Activated CD8-positive, alpha-beta T cell treated with anti-CD3 and anti-CD28 coated beads, Interleukin-2, amount 10 ng/mL, durations not matched to agents 7 days and 5 days (primary cell): ENCODE data around the gene AP4S1. TPM values are rescaled to one million over a fixed set of nuclear protein-coding genes. Genes with fewer than 3 reads are reported as not detected.

Experiments used
- ATAC-seq: fragments of 150-1000 bp; cut with Tn5 transposase; one replicate; pipeline ENCODE4 v1.10.0; 2021; ENCODE audit warnings: moderate library complexity
- CTCF ChIA-PET: fragments of 350-600 bp; sonication (Branson Sonifier 250); formaldehyde crosslinking; loops from one replicate; lab custom pipeline; 2021; ENCODE audit warnings: antibody characterized with exemption; lab: Charles Lee
- POLR2A ChIA-PET: fragments of 350-600 bp; sonication (Branson Sonifier 250); formaldehyde crosslinking; loops from one replicate; lab custom pipeline; 2021; ENCODE audit warnings: antibody characterized with exemption; lab: Charles Lee
- DNase-seq: peaks from one replicate; pipeline ENCODE4 v3.0.0-alpha.2; 2020
- H3K27ac Mint-ChIP-seq: one replicate; pipeline ENCODE4 v1.8.0; 2021; ENCODE audit warnings: mild to moderate bottlenecking, mixed read lengths
- H3K27me3 Mint-ChIP-seq: one replicate; pipeline ENCODE4 v1.8.0; 2021; ENCODE audit warnings: low read depth, mixed read lengths
- H3K36me3 Mint-ChIP-seq: one replicate; pipeline ENCODE4 v1.8.0; 2021; ENCODE audit warnings: low read depth, mixed read lengths
- H3K4me1 Mint-ChIP-seq: one replicate; pipeline ENCODE4 v1.8.0; 2021; ENCODE audit warnings: low read depth, mixed read lengths
- H3K4me3 Mint-ChIP-seq: one replicate; pipeline ENCODE4 v1.8.0; 2021; ENCODE audit warnings: mild to moderate bottlenecking, mixed read lengths
- H3K9me3 Mint-ChIP-seq: one replicate; pipeline ENCODE4 v1.8.0; 2022; ENCODE audit warnings: mixed read lengths; ENCODE audit not compliant: insufficient read depth
- total RNA-seq, 2 experiments: library from RNA; stranded (reverse); gene quantifications; one replicate each; pipeline ENCODE4 v1.2.3, GENCODE V29; 2021

Gene AP4S1
- total RNA-seq, 2 experiments from 2014 or later = 7.6 to 7.7 TPM

DNA sequence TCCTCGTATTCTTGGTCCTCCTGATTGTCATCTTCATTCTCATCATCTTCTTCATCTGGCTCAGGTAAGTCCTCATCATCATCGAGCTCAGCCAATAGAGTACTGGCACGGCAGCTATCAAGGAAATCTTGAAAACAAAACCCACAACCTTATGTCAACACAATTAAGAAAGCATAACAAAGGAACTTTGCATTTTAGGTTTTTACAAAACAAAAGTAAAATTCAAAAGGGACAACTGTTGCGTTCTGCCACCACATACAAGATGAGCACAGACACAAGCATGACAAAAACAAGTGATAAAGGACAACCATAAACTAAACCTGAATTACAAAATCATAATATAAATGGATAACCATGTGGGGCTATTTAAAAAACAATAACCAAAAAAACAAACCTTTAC is 97.5 kb downstream of the AP4S1 start:
- Mint-ChIP-seq H3K4me1 (peaks cover 32% of the 10 kb centered on the region), H3K4me3 (no peak overlapping the region), H3K9me3 (no peaks in the 10 kb centered on the region), H3K27me3 (no peaks in the 10 kb centered on the region), H3K36me3 (peaks cover 54% of the 10 kb centered on the region), H3K27ac (no peak overlapping the region)
- POLR2A ChIA-PET = no interaction called here
- CTCF ChIA-PET = no interaction called here
- ATAC-seq (no peak), DNase-seq (no peak)

DNA sequence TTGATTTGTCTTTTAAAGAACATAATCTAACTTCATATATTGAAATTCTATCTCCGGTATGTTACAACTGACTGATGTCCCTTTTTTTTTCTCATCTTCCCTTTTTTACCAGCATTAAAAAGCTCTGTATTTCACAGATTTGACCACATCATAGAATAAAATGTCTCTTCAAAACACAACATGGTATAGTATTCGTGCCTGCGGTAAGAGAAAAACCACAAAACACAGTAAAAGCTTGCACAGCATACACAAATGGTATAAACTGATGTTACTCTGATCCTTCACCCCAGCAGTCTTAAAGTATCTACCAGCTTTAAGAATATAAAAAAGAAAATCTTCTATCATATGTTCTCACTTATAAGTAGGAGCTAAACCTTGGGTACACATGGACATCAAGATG is 98.7 kb downstream of the AP4S1 start:
- POLR2A ChIA-PET = interaction anchor here (0.8 to 1.2 kb wide), 3 partner anchors 82 to 98 kb away, joined by 3 to 7 read pairs (median 3); partner anchors contain the start of gene HECTD1
- Mint-ChIP-seq H3K27me3 (no peaks in the 10 kb centered on the region), H3K36me3 (peaks cover 55% of the 10 kb centered on the region), H3K4me3 (peak overlapping the region; percentile 3), H3K27ac (peak overlapping the region; percentile 21), H3K9me3 (no peaks in the 10 kb centered on the region), H3K4me1 (peaks cover 45% of the 10 kb centered on the region)
- ATAC-seq (peak; percentile 78), DNase-seq (peak; percentile 61)
- CTCF ChIA-PET = no interaction called here

DNA sequence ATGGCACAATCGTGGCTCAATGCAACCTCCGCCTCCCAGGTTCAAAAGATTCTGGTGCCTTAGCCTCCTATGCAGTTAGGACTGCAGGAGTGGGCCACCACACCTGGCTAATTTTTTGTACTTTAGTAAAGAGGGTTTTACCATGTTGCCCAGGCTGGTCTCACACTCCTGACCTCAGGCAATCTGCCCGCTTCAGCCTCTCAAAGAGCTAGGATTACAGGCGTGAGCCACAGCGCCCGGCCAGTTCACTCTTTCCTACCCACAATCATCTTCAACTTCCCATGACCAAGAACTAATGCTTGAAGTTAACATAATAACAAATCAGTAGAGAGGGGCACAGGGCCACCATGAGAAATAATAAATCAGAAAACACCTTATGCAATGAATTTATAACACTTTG is 99.8 kb downstream of the AP4S1 start:
- H3K36me3 Mint-ChIP-seq = peaks cover 54% of the 10 kb centered on the region
- no peaks in the 10 kb centered on the region for H3K9me3 Mint-ChIP-seq
- ChIA-PET CTCF (no interaction called here), POLR2A (interaction anchor here (0.7 kb wide), 1 partner anchor 99 kb away, joined by 3 read pairs; the partner anchor contains the start of gene STRN3)
- ATAC-seq (no peak), DNase-seq (no peak)
- no peak overlapping the region for H3K4me3 Mint-ChIP-seq
- no peaks in the 10 kb centered on the region for H3K27me3 Mint-ChIP-seq
- H3K4me1 Mint-ChIP-seq = peaks cover 46% of the 10 kb centered on the region
- no peak overlapping the region for H3K27ac Mint-ChIP-seq

DNA sequence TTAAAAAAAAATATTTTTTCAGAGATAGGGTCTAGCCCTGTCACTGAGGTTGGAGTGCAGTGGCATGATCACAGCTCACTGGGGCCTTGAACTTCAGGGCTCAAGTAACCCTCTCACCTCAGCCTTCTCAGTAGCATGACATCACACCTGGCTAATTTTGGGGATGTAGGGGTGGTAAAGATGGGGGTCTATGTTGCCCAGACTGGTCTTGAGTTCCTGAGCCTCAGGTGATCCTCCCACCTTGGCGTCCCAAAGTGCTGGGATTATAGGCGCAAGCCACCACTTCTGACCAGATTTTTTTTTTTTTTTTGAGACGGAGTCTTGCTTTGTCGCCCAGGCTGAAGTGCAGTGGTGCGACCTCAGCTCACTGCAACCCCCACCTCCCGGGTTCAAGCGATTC is 101.2 kb downstream of the AP4S1 start:
- ChIA-PET POLR2A (interaction anchor here (1.2 kb wide), 1 partner anchor 81 kb away, joined by 7 read pairs; the partner anchor contains the start of gene HECTD1), CTCF (interaction anchor here (0.8 kb wide), 1 partner anchor 81 kb away, joined by 4 read pairs; the partner anchor contains the start of gene HECTD1)
- ATAC-seq = no peak
- Mint-ChIP-seq H3K4me3 (no peak overlapping the region), H3K27ac (no peak overlapping the region), H3K27me3 (no peaks in the 10 kb centered on the region), H3K9me3 (no peaks in the 10 kb centered on the region), H3K36me3 (peaks cover 59% of the 10 kb centered on the region), H3K4me1 (peaks cover 46% of the 10 kb centered on the region)
- no peak for DNase-seq

DNA sequence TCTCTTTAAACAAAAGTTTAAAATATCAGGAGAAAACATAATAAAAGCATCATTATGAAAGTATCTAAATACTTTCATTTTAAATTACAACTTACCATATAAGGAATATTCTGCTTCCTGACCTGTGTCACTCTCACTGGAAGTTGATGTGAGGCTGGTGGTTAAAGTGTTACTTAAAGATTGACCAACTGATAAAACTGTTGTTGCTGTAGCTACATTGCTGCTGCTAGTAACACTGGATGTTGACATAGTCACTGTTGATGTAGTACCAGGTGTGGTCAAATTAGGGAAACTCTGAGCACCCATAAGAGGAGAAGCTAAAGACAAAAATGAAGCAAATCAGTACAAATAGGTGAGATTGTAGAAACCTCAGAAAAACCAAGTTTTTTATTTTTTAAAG is 102.2 kb downstream of the AP4S1 start:
- no peaks in the 10 kb centered on the region for H3K9me3 Mint-ChIP-seq
- CTCF ChIA-PET = interaction anchor here (1.4 to 1.7 kb wide), 3 partner anchors 9 to 80 kb away, joined by 3 to 4 read pairs (median 3); partner anchors contain the start of gene HECTD1
- ATAC-seq (peak; percentile 91), DNase-seq (peak; percentile 70)
- H3K4me1 Mint-ChIP-seq = peaks cover 46% of the 10 kb centered on the region
- POLR2A ChIA-PET = interaction anchor here (0.9 to 2.7 kb wide), 3 partner anchors 80 to 293 kb away, joined by 3 to 30 read pairs (median 5); partner anchors contain the start of genes HEATR5A, HECTD1 and STRN3
- peak overlapping the region; percentile 60 for H3K27ac Mint-ChIP-seq
- no peak overlapping the region for H3K4me3 Mint-ChIP-seq
- peaks cover 53% of the 10 kb centered on the region for H3K36me3 Mint-ChIP-seq
- no peaks in the 10 kb centered on the region for H3K27me3 Mint-ChIP-seq

DNA sequence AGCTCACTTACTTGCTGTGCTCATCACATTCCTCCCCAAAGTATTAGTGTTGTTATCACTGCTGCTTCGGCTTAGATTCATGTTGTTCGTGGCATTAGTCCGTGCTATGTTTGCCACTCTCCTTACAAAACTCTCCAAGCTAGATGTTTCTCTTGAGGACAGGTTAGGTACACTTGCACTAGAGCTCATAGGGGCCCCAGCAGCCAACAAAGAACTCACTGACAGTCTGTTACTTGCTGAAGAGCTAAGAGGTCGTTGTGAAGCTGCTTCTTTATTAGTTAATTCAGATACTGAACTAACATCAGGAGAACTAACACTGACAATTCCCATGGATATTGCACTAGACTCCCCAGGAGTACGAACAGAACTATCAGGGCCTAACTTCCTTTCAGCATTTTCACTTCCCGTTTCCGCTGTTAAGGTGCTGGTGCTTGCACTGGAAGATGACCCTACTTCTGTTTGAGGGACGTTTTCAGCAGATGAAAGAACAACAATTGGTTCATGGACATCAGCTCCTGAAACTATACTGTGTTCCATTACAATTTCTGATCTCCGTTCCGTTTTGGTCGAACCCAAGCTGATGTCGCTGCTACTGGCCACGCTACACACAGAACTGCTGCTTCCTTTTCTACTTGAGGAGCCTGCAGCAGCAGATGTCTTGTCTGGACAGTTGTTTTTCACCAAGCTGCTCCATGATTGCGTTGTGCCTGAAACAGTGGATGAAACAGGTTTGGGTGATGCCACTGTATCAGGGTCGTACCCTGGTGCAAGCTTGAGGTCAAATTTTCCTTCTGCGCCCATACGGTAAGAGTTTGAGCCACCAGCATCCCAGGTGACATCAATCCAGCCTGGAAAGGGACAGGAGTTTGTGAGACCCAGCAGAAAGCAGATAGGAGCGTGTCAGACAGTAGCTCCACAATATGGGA is 103.4 kb downstream of the AP4S1 start:
- DNase-seq (no peak), ATAC-seq (no peak)
- Mint-ChIP-seq H3K27ac (peak overlapping the region; percentile 45), H3K27me3 (no peaks in the 10 kb centered on the region), H3K36me3 (peaks cover 49% of the 10 kb centered on the region), H3K9me3 (no peaks in the 10 kb centered on the region), H3K4me3 (no peak overlapping the region), H3K4me1 (peaks cover 34% of the 10 kb centered on the region)
- ChIA-PET POLR2A (interaction anchor here (0.7 to 2.7 kb wide), 4 partner anchors 24 to 102 kb away, joined by 3 to 30 read pairs (median 4); partner anchors contain the start of genes HECTD1 and STRN3), CTCF (interaction anchor here (0.9 to 2.3 kb wide), 5 partner anchors 10 to 148 kb away, joined by 3 to 6 read pairs (median 4); partner anchors contain the start of gene HECTD1)

DNA sequence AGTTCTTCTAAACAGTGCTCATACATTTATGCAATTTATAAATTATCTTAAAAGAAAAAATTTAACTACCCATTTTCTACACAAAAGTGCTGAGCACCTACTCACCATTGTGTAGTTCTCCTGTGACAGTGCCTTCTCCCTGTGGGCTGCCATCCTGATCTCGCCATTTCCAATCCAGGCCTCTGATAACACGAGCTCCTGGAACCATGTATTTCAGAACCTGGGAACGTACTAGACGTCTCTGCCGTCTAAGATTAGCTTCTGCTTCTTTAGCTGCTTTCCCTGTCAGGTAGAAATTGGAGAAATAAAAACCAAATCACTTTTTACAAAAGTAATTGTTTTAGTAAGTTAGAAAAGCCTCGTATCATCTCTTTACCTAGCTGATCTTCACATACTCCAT is 107.7 kb downstream of the AP4S1 start:
- no peaks in the 10 kb centered on the region for H3K27me3 Mint-ChIP-seq
- no peak for DNase-seq
- H3K9me3 Mint-ChIP-seq = no peaks in the 10 kb centered on the region
- no peak overlapping the region for H3K4me3 Mint-ChIP-seq
- H3K36me3 Mint-ChIP-seq = peaks cover 47% of the 10 kb centered on the region
- H3K27ac Mint-ChIP-seq = no peak overlapping the region
- no peak for ATAC-seq
- ChIA-PET CTCF (no interaction called here), POLR2A (no interaction called here)
- H3K4me1 Mint-ChIP-seq = peaks cover 12% of the 10 kb centered on the region

DNA sequence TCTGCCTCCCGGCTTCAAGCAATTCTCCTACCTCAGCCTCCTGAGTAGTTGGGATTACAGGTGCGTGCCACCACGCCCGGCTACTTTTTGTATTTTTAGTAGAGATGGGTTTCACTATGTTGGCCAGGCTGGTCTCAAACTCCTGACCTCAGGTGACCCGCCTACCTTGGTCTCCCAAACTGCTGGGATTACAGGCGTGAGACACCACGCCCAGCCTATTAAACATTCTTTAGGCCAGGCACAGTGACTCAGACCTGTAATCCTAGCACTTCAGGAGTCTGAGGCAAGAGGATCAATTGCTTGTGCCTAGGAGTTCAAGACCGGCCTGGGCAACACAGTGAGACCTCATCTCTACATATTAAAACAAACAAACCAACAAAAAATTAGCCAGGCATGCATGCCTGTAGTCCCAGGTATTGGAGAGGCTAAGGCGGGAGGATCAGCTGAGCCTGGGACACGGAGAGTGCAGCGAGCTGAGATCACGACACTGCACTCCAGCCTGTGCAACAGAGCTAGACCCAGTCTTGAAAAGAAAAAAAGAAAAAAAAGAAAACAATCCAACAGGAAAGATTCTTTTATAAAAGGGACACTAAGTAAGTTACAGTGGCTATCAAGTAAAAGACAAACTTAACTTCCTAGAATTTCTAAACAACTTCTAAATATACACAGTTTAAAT is 111.9 kb downstream of the AP4S1 start:
- ChIA-PET POLR2A (no interaction called here), CTCF (no interaction called here)
- no peak for ATAC-seq
- peaks cover 38% of the 10 kb centered on the region for H3K36me3 Mint-ChIP-seq
- no peaks in the 10 kb centered on the region for H3K4me1 Mint-ChIP-seq
- H3K4me3 Mint-ChIP-seq = no peak overlapping the region
- DNase-seq = no peak
- H3K27ac Mint-ChIP-seq = peak overlapping the region; percentile 25
- no peaks in the 10 kb centered on the region for H3K27me3 Mint-ChIP-seq
- no peaks in the 10 kb centered on the region for H3K9me3 Mint-ChIP-seq

DNA sequence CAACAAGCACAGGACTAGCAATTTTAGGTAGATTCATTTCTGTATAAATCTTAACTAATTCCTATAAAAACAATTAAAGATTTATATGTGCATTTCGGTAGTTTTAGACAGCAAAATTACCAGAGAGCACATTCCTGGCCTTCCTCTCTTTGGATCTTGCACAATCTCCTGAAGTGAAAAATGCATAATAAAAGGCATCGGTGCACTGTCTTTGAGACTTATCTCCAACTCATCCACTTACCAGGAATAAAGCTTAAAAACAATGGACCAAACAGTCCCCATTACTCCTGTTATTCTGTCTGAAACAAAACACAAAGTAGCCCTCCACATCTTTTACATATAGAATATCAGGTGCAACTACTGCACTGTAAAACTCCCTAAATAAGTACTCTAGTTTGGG is 112.9 kb downstream of the AP4S1 start:
- no peak for DNase-seq
- ATAC-seq = no peak
- POLR2A ChIA-PET = no interaction called here
- CTCF ChIA-PET = no interaction called here
- Mint-ChIP-seq H3K4me1 (no peaks in the 10 kb centered on the region), H3K27ac (no peak overlapping the region), H3K27me3 (no peaks in the 10 kb centered on the region), H3K9me3 (no peaks in the 10 kb centered on the region), H3K4me3 (no peak overlapping the region), H3K36me3 (peaks cover 38% of the 10 kb centered on the region)

DNA sequence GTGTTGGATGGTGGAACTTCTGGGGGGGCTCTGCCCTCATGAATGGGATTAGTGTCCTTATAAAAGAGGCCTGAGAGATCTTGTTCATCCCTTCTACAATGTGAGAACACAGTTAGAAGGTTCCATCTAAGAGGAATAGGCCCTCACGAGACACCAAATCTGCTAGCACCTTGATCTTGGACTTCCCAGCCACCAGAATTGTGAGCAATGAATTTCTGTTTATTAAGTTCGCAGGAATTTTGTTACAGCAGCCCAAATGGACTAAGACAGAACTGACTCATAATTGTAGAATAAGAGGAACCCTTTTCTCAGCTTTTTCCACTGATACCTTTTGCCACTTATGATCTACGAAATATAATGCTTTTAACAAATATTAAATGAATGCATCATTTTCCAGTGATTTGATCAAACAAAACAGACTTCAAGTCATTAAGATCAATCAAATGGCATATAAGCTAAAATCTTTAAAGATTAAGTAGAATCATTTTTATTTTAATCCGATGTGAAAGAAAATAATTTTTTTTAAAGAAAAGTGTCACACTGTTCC is 113.9 kb downstream of the AP4S1 start:
- CTCF ChIA-PET = interaction anchor here (1.6 kb wide), 1 partner anchor 10 kb away, joined by 6 read pairs; no protein-coding TSS in a partner anchor
- no peak overlapping the region for H3K4me3 Mint-ChIP-seq
- H3K27me3 Mint-ChIP-seq = no peaks in the 10 kb centered on the region

DNA sequence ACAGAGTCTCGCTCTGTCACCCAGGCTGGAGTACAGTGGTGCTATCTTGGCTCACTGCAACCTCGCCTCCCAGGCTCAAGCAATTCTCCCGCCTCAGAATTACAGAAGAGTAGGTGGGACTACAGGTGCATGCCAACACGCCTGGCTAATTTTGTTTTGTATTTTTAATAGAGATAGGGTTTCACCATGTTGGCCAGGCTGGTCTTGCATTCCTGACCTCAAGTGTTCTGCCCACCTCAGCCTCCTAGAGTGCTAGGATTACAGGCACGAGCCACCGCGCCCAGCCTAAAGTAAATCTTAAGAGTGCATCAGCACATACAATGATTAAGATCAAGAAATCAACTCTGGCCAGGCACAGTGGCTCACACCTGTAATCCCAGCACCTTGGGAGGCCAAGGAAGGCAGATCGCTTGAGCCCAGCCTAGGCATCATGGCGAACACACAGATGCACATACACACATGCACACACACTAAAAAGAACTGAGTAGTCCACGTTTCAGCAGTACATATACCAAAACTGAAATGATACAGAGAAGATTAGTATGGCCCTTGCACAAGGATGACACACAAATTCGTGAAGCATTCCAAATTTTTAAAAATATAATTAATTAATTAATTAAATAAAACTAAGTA is 117.1 kb downstream of the AP4S1 start:
- Mint-ChIP-seq H3K36me3 (peaks cover 38% of the 10 kb centered on the region), H3K4me1 (no peaks in the 10 kb centered on the region), H3K4me3 (no peak overlapping the region), H3K9me3 (no peaks in the 10 kb centered on the region), H3K27me3 (no peaks in the 10 kb centered on the region), H3K27ac (no peak overlapping the region)
- ATAC-seq = no peak
- no peak for DNase-seq
- ChIA-PET CTCF (no interaction called here), POLR2A (no interaction called here)

More for the DNA sequence above, 113.9 kb downstream of the AP4S1 start:
- H3K36me3 Mint-ChIP-seq = peaks cover 40% of the 10 kb centered on the region
- DNase-seq = no peak
- no peaks in the 10 kb centered on the region for H3K9me3 Mint-ChIP-seq
- H3K27ac Mint-ChIP-seq = no peak overlapping the region
- ATAC-seq = no peak
- H3K4me1 Mint-ChIP-seq = no peaks in the 10 kb centered on the region
- POLR2A ChIA-PET = no interaction called here
